Kidney (tissue), 14 donors: Measurements from ENCODE around the gene CCDC28A. TPM values are rescaled to one million over a fixed set of nuclear protein-coding genes. Genes with fewer than 3 reads are reported as not detected.

Experiments used
- DNase-seq, 5 donors: peaks; one replicate each; pipeline ENCODE4 v3.0.0-alpha.2; 2013 to 2020
- FAIRE-seq: peaks from 2 replicates; lab custom pipeline; 2012; peaks lifted over from hg19 to GRCh38; lab: Jason Lieb, UNC
- H3K27ac ChIP-seq, 2 donors: one replicate each; pipeline ENCODE4 v1.7.0; 2013; ENCODE audit warnings: low read depth in 2 of 2, low read length in 2 of 2, inconsistent platforms in 1 of 2
- H3K27me3 ChIP-seq: one replicate; pipeline ENCODE4 v1.7.1; 2013; ENCODE audit warnings: low read length, inconsistent platforms; ENCODE audit not compliant: control insufficient read depth, insufficient read depth
- H3K36me3 ChIP-seq, 3 donors: one replicate each; pipeline versions ENCODE4 v1.7.0 to v1.7.1; 2013; ENCODE audit warnings: low read length in 3 of 3, control low read depth in 1 of 3, inconsistent platforms in 1 of 3; ENCODE audit not compliant: insufficient read depth in 3 of 3, control insufficient read depth in 2 of 3
- H3K4me1 ChIP-seq, 3 donors: one replicate each; pipeline versions ENCODE4 v1.7.0 to v1.7.1; 2013; ENCODE audit warnings: low read length in 3 of 3, inconsistent platforms in 1 of 3, low read depth in 1 of 3; ENCODE audit not compliant: control insufficient read depth in 2 of 3, insufficient read depth in 2 of 3
- H3K4me3 ChIP-seq, 3 donors: one replicate each; pipeline versions ENCODE4 v1.7.0 to v1.8.1; 2013; ENCODE audit warnings: low read length in 3 of 3, control low read depth in 1 of 3, inconsistent platforms in 1 of 3
- H3K9ac ChIP-seq, 3 donors: one replicate each; pipeline versions ENCODE4 v1.7.0 to v1.7.1; 2013; ENCODE audit warnings: low read length in 3 of 3, control low read depth in 1 of 3, inconsistent platforms in 1 of 3
- H3K9me3 ChIP-seq, 3 donors: one replicate each; pipeline versions ENCODE4 v1.7.0 to v1.7.1; 2013; ENCODE audit warnings: low read length in 3 of 3, control low read depth in 1 of 3, inconsistent platforms in 1 of 3; ENCODE audit not compliant: control insufficient read depth in 2 of 3, insufficient read depth in 1 of 3
- CTCF ChIP-seq: IDR thresholded peaks from 3 replicates; pipeline ENCODE4 v1.5.1; 2012; ENCODE audit warnings: mild to moderate bottlenecking, moderate library complexity, borderline replicate concordance; ENCODE audit not compliant: insufficient read depth; ENCODE audit errors: extremely low read depth
- intact Hi-C: fragments of 100-400 bp; cut with DNase I; formaldehyde crosslinking; loops from one replicate; pipeline ENCODE4 v1.11.1; 2022
- polyA plus RNA-seq: library from polyadenylated mRNA; stranded (reverse); fragments of 350-450 nt; fragmentation: Illumina TruSeq; extraction: RNeasy Lipid Tissue Mini Kit (QIAGEN cat#74804); gene quantifications from one replicate; pipeline ENCODE4 v1.2.3, GENCODE V29; 2014; ENCODE audit warnings: low read depth, low replicate concordance; ENCODE audit not compliant: insufficient read depth
- total RNA-seq: library from RNA; stranded (reverse); fragmentation: NEBNext Ultra II Directional; extraction: Animal tissue kit (Norgen Biotek cat#: 25700); gene quantifications from one replicate; pipeline ENCODE4 v1.2.1, GENCODE V29; 2021
- donor health status: control.
- donor health status: control.
- donor health status: control.
- donor health status: control.
- donor health status: control.
- donor health status: DM: yes; HTN: yes; CAD: no.
- donor health status: Normal renal cell carcinoma (clear cell type).

CCDC28A gene
- total and polyA plus RNA-seq, 2 donors from 2014 or later: 30.2 to 70.0 TPM

- H3K27me3 ChIP-seq: no peaks in the 10 kb centered on the region
- no peaks in the 10 kb centered on the region for H3K9me3 ChIP-seq
- H3K9ac ChIP-seq: no peak overlapping the region
- no peak overlapping the region for H3K27ac ChIP-seq
- no peaks in the 10 kb centered on the region for H3K36me3 ChIP-seq
- no peak for DNase-seq
- TF ChIP-seq CTCF: no peak
- intact Hi-C loops: no loop called here
- no peak for FAIRE-seq
- no peaks in the 10 kb centered on the region for H3K4me1 ChIP-seq
- H3K4me3 ChIP-seq: no peak overlapping the region
Measured at GRCh38 chr6:138734585-138734984, 39.0 kb upstream of the CCDC28A start.

- no peak overlapping the region for H3K9ac ChIP-seq
- no peak overlapping the region for H3K4me3 ChIP-seq
- TF ChIP-seq CTCF: no peak
- intact Hi-C loops: no loop called here
- no peaks in the 10 kb centered on the region for H3K4me1 ChIP-seq
- DNase-seq (no peak), FAIRE-seq (no peak)
- H3K27me3 ChIP-seq: no peaks in the 10 kb centered on the region
- no peak overlapping the region for H3K27ac ChIP-seq
- no peaks in the 10 kb centered on the region for H3K36me3 ChIP-seq
- H3K9me3 ChIP-seq: no peaks in the 10 kb centered on the region
Measured at GRCh38 chr6:138736640-138737039, 36.9 kb upstream of the CCDC28A start.

- no peaks in the 10 kb centered on the region for H3K9me3 ChIP-seq
- no peaks in the 10 kb centered on the region for H3K36me3 ChIP-seq
- H3K4me1 ChIP-seq: no peaks in the 10 kb centered on the region
- no peak for DNase-seq
- FAIRE-seq: no peak
- no peaks in the 10 kb centered on the region for H3K27me3 ChIP-seq
- no peak overlapping the region for H3K9ac ChIP-seq
- intact Hi-C loops: no loop called here
- no peak overlapping the region for H3K27ac ChIP-seq
- H3K4me3 ChIP-seq: no peak overlapping the region
- TF ChIP-seq CTCF: no peak
Measured at GRCh38 chr6:138752017-138752416, 21.6 kb upstream of the CCDC28A start.

GRCh38 chr6:138757136-138757535 lies 16.4 kb upstream of the CCDC28A start:
- DNase-seq (no peak), FAIRE-seq (no peak)
- no peaks in the 10 kb centered on the region for H3K9me3 ChIP-seq
- H3K36me3 ChIP-seq: no peaks in the 10 kb centered on the region
- no peak overlapping the region for H3K27ac ChIP-seq
- H3K4me3 ChIP-seq: no peak overlapping the region
- intact Hi-C loops: no loop called here
- H3K9ac ChIP-seq: no peak overlapping the region
- no peak for TF ChIP-seq CTCF
- no peaks in the 10 kb centered on the region for H3K27me3 ChIP-seq
- no peaks in the 10 kb centered on the region for H3K4me1 ChIP-seq
